Adrenal gland (tissue), 12 donors: ENCODE data around the gene PIEZO1. TPM values are rescaled to one million over a fixed set of nuclear protein-coding genes. Genes with fewer than 3 reads are reported as not detected.
"Not testable (repeated sequence)": the region's sequence is repeated elsewhere in the genome, so short reads cannot be mapped to it uniquely, and the experiment has no call there.

Source experiments
- DNase-seq, 7 donors: peaks; one replicate each; pipeline ENCODE4 v3.0.0-alpha.2; 2019 to 2020
- H3K27ac ChIP-seq, 5 donors: fragments of 200-600 bp; sonication (generic) in 4 of 5; 1 replicate in 3 of 5; 2 replicates in 2 of 5; pipeline versions ENCODE4 v1.5.1 to v1.8.0; 2016 to 2020; ENCODE audit warnings: mild to moderate bottlenecking in 1 of 5
- H3K27me3 ChIP-seq: fragments of 200-600 bp; 2 replicates; pipeline ENCODE4 v1.8.0; 2021
- H3K36me3 ChIP-seq, 2 donors: fragments of 200-600 bp; replicated peaks in 1 of 2; 1 replicate in 1 of 2; 2 replicates in 1 of 2; pipeline versions ENCODE4 v1.5.1 to v1.8.0; 2018 to 2022
- H3K4me1 ChIP-seq, 2 donors: fragments of 200-600 bp; replicated peaks in 1 of 2; 1 replicate in 1 of 2; 2 replicates in 1 of 2; pipeline versions ENCODE4 v1.5.1 to v1.8.0; 2018 to 2021
- H3K4me3 ChIP-seq, 4 donors: fragments of 200-600 bp; sonication (generic) in 3 of 4; one replicate each; pipeline ENCODE4 v1.5.1; 2016 to 2018
- H3K9me3 ChIP-seq, 3 donors: fragments of 200-600 bp; sonication (generic) in 1 of 3; replicated peaks in 1 of 3; 1 replicate in 2 of 3; 2 replicates in 1 of 3; pipeline versions ENCODE4 v1.5.1 to v1.8.0; 2016 to 2021
- POLR2A ChIP-seq, 2 donors: fragments of 450-650 bp; IDR thresholded peaks; one replicate each; pipeline ENCODE4 v1.6.1; 2017; ENCODE audit warnings: antibody characterized with exemption in 2 of 2, mild to moderate bottlenecking in 2 of 2, moderate library complexity in 1 of 2
- WGBS, 4 donors: extraction: QIAGEN DNeasy Blood & Tissue Kit in 2 of 4; methylation state at CpG; one replicate each; pipeline versions ENCODE4 v1.1.5 to v1.1.7; 2013 to 2017; 5-methylcytosine and 5-hydroxymethylcytosine counted together
- intact Hi-C, 2 donors: fragments of 100-400 bp; cut with DNase I; formaldehyde crosslinking; loops; one replicate each; pipeline versions ENCODE4 v1.14.1 to v1.15.0; 2022 to 2023
- polyA plus RNA-seq, 3 donors: library from polyadenylated mRNA; stranded (reverse); fragments of 200-250 nt in 2 of 3; fragments of 350-450 nt in 1 of 3; fragmentation: Illumina TruSeq in 1 of 3; extraction: RNeasy Lipid Tissue Mini Kit (QIAGEN cat#74804) in 1 of 3; gene quantifications; one replicate each; pipeline ENCODE4 v1.2.3, GENCODE V29; 2013 to 2014
- total RNA-seq, 9 donors: library from RNA; depleted of rRNA in 4 of 9; stranded (reverse); fragments of >200 nt in 4 of 9; fragments of 120-200 nt in 1 of 9; fragmentation: NEBNext Ultra II Directional in 1 of 9; extraction: Animal tissue kit (Norgen Biotek cat#: 25700) in 1 of 9; gene quantifications; one replicate each; pipeline versions ENCODE4 v1.1.0 to v1.2.4, GENCODE V29; 2013 to 2023
- TF ChIP-seq, protein P1 (sequence below), 6 experiments: fragments of 450-650 bp in 4 of 6; fragments of 200-600 bp in 2 of 6; sonication (generic) in 1 of 6; IDR thresholded peaks; 1 replicate in 5 of 6; 2 replicates in 1 of 6; pipeline versions ENCODE4 v1.5.1 to v1.8.0; 2016 to 2021; ENCODE audit warnings: antibody characterized with exemption in 6 of 6, mild to moderate bottlenecking in 2 of 6, moderate library complexity in 1 of 6
- donor health status: healthy with polysubstance abuse.
- donor health status: Bipolar disorder and iron deficiency.
- donor health status: DM: yes; HTN: yes; CAD: no.
- donor health status: DM: no; HTN: no; CAD: no.
- donor health status: DM: no; HTN: no; CAD: no.
- donor health status: DM: yes; HTN: yes; CAD: no.

PIEZO1 gene
- total and polyA plus RNA-seq, 12 donors = 7.9 to 327 (median 92.4) TPM

DNA sequence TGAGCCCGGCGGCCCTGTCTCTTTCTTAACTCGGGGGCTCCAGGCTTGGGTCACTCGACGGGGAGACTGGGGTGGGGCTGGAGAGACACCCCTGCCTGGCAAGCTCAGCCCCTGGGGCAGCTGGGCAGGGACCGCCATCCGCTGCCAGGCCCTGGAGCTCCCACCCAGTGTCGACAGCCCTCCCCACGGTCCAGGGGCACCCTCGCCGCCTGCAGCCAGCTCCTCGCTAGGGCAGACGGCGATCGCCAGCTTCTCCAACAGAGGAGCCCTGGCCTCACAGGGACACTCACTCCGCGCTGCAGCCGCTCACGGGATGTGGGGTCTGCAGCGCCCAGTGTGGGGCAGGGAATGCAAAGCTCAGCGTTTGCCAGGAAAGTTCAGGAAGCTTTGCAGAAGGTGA lies 42.7 kb upstream of the PIEZO1 start:
- no peak for TF ChIP-seq POLR2A (IDR thresholded peaks at IDR 0.05)
- TF ChIP-seq, protein P1, sequence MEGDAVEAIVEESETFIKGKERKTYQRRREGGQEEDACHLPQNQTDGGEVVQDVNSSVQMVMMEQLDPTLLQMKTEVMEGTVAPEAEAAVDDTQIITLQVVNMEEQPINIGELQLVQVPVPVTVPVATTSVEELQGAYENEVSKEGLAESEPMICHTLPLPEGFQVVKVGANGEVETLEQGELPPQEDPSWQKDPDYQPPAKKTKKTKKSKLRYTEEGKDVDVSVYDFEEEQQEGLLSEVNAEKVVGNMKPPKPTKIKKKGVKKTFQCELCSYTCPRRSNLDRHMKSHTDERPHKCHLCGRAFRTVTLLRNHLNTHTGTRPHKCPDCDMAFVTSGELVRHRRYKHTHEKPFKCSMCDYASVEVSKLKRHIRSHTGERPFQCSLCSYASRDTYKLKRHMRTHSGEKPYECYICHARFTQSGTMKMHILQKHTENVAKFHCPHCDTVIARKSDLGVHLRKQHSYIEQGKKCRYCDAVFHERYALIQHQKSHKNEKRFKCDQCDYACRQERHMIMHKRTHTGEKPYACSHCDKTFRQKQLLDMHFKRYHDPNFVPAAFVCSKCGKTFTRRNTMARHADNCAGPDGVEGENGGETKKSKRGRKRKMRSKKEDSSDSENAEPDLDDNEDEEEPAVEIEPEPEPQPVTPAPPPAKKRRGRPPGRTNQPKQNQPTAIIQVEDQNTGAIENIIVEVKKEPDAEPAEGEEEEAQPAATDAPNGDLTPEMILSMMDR (IDR thresholded peaks at IDR 0.05) = no peak
- H3K4me3 ChIP-seq = no peak overlapping the region
- intact Hi-C loops = no loop called here
- WGBS, 4 donors = 93 to 100% (median 95%) methylated on average over 6 to 21 of the region's 21 CpGs
- H3K4me1 ChIP-seq = no peaks in the 10 kb centered on the region
- DNase-seq = no peak
- H3K36me3 ChIP-seq = peaks cover 0 to 15% of the 10 kb centered on the region in 2 donors
- no peak overlapping the region for H3K27ac ChIP-seq
- H3K27me3 ChIP-seq = no peaks in the 10 kb centered on the region
- H3K9me3 ChIP-seq = no peaks in the 10 kb centered on the region

DNA sequence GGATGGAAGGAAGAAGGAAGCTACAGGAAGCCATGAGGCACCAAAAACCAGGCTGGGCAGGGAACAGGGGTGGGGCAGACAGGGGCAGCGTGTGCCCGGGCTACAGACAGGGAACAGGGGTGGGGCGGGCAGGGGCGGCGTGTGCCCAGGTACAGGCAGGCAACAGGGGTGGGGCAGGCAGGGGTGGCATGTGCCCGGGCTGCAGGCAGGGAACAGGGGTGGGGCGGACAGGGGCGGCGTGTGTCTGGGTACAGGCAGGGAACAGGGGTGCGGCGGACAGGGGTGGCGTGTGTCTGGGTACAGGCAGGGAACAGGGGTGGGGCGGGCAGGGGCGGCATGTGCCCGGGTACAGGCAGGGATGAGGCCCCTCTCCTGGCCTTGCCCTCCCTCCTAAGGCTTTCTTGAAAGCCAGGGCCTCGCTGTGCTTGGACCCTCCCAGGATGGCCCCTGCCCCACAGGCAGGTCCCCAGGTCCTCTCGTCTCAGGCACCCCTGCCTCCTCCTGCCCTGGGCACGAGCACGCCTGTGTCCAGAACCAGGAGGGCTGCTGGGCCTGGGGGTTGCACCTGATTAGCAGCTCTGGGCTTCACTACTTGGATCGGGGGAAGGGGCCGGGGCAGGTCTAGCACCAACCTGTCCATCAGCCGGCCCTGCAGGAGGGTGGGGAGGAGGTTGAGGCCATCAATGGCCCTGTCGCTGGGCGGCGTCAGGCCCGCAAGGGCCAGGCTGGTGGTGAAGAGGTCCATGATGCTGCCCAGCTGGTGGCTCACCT lies 41.2 kb upstream of the PIEZO1 start:
- intact Hi-C loops = no loop called here
- peaks cover 0 to 24% of the 10 kb centered on the region in 2 donors for H3K36me3 ChIP-seq

DNA sequence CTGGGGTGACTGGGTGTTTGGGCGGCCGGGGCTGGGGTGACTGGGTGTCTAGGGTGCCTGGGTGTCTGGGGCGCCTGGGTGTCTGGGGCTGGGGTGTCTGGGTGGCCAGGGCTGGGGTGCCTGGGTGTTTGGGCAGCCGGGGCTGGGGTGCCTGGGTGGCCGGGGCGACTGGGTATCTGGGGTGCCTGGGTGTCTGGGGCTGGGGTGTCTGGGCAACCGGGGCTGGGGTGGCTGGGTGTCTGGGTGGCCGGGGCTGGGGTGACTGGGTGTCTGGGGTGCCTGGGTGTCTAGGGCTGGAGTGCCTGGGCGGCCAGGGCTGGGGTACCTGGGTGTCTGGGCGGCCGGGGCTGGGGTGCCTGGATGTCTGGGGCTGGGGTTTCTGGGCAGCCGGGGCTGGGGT lies 40.1 kb upstream of the PIEZO1 start:
- Histone ChIP-seq H3K27me3 (no peaks in the 10 kb centered on the region), H3K4me1 (peaks cover 8 to 12% of the 10 kb centered on the region in 2 donors), H3K27ac (no peak overlapping the region), H3K36me3 (peaks cover 0 to 24% of the 10 kb centered on the region in 2 donors), H3K9me3 (no peaks in the 10 kb centered on the region), H3K4me3 (no peak overlapping the region)
- intact Hi-C loops = no loop called here
- DNase-seq = no peak
- WGBS, 4 donors = 78 to 98% (median 91%) methylated on average over 4 to 12 of the region's 12 CpGs
- TF ChIP-seq, protein P1 (IDR thresholded peaks at IDR 0.05) = no peak
- TF ChIP-seq POLR2A (IDR thresholded peaks at IDR 0.05) = no peak

More for the DNA sequence above, 41.2 kb upstream of the PIEZO1 start:
- no peak for DNase-seq
- Histone ChIP-seq H3K4me1 (peaks cover under 1 to 3% of the 10 kb centered on the region in 2 donors), H3K4me3 (no peak overlapping the region), H3K27ac (no peak overlapping the region), H3K9me3 (no peaks in the 10 kb centered on the region), H3K27me3 (no peaks in the 10 kb centered on the region)
- no peak for TF ChIP-seq POLR2A (IDR thresholded peaks at IDR 0.05)
- TF ChIP-seq, protein P1 (IDR thresholded peaks at IDR 0.05) = no peak
- 89 to 95% (median 93%) methylated on average over 5 to 26 of the region's 26 CpGs for WGBS, 4 donors

DNA sequence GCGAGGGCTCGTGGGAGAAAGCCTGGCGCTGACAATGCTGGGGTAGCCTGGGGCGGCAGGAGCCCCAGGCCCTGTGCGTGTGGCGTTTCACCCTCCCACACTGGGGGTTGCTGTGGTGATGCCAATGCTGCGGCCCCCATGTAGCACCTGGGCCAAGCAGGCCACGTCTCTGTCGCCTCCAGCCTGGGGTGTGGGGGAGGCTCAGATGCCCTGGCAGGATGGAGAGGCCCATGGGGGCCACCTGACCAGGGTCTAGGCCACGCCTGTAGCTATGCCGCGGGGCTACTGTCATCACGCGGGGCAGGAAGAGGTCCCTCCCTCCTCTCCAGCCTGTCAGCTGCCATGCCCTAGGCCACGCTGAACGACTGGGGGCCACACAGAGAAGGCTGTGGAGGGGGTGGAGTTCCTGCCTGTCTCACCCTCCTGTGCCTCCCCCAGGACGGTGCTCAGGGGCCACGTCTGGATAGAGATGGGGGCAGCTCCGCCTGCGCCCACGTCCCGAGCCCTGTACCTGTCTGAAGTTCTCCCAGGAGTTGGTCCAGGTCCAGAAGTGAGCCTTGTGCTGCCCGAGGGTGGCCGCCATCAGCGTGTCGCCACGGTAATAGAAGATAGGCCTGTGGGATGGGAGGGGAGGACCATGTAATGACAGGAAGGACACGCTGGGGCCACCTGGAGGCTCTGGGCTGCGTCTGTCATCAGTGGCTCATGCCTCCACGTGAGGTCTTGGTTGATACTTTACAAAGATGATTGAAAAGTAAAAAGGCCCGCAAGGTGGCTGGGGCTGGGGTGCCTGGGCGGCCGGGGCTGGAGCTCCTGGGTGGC lies 39.4 kb upstream of the PIEZO1 start:
- 88 to 92% (median 90%) methylated on average over 16 to 33 of the region's 33 CpGs for WGBS, 4 donors

DNA sequence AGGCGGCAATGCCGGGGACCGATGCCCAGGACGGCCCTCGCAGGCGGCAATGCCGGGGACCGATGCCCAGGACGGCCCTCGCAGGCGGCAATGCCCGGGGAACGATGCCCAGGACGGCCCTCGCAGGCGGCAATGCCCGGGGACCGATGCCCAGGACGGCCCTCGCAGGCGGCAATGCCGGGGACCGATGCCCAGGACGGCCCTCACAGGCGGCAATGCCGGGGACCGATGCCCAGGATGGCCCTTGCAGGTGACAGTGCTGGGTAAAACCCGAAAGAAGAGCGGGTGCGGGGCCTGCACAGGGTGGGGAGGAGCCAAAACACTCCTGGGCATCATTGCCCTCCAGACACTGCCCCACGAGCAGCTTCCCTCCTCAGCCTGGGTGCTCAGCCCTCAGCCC lies 38.6 kb upstream of the PIEZO1 start:
- H3K27me3 ChIP-seq, H3K4me3 ChIP-seq, DNase-seq, intact Hi-C loops, H3K9me3 ChIP-seq, H3K27ac ChIP-seq: not testable (repeated sequence)
- peaks cover 0 to 24% of the 10 kb centered on the region in 2 donors for H3K36me3 ChIP-seq
- WGBS, 4 donors = 96 to 100% (median 99%) methylated on average over 4 to 28 of the region's 31 CpGs
- H3K4me1 ChIP-seq = peaks cover 12 to 13% of the 10 kb centered on the region in 2 donors

More for the DNA sequence above, 39.4 kb upstream of the PIEZO1 start:
- Histone ChIP-seq H3K27ac (no peak overlapping the region), H3K36me3 (peaks cover 0 to 24% of the 10 kb centered on the region in 2 donors), H3K4me1 (peaks cover 9 to 12% of the 10 kb centered on the region in 2 donors), H3K27me3 (no peaks in the 10 kb centered on the region), H3K9me3 (no peaks in the 10 kb centered on the region), H3K4me3 (no peak overlapping the region)
- DNase-seq = no peak
- no peak for TF ChIP-seq POLR2A (IDR thresholded peaks at IDR 0.05)
- TF ChIP-seq, protein P1 (IDR thresholded peaks at IDR 0.05) = no peak
- intact Hi-C loops = no loop called here
